CD4-positive, alpha-beta T cell treated with Interleukin-15 for 4 hours (primary cell): ENCODE results near the gene MSI2.

Experiments used
- DNase-seq: peaks from one replicate; pipeline ENCODE4 v3.0.0-alpha.2; 2020; ENCODE audit warnings: low spot score

MSI2 gene

GRCh38 chr17:57721967-57722703, 465.8 kb downstream of the MSI2 start:
- DNase-seq: no peak

- no peak for DNase-seq
Observed at GRCh38 chr17:57722704-57723043, 466.4 kb downstream of the MSI2 start.

- DNase-seq: no peak
Observed at GRCh38 chr17:57723427-57724025, 467.2 kb downstream of the MSI2 start.

GRCh38 chr17:57724026-57724728, 467.9 kb downstream of the MSI2 start:
- DNase-seq: no peak

GRCh38 chr17:57724729-57725125, 468.4 kb downstream of the MSI2 start:
- no peak for DNase-seq

- DNase-seq: no peak
Observed at GRCh38 chr17:57726213-57726790, 470.0 kb downstream of the MSI2 start.

- DNase-seq: no peak
Observed at GRCh38 chr17:57726838-57727237, 470.5 kb downstream of the MSI2 start.

GRCh38 chr17:57727630-57728175, 471.4 kb downstream of the MSI2 start:
- DNase-seq: no peak

- no peak for DNase-seq
Observed at GRCh38 chr17:57730026-57730701, 473.8 kb downstream of the MSI2 start.

GRCh38 chr17:57732062-57732461, 475.7 kb downstream of the MSI2 start:
- DNase-seq: no peak

- no peak for DNase-seq
Observed at GRCh38 chr17:57733085-57733484, 476.8 kb downstream of the MSI2 start.
